Measurements from ENCODE around the gene POLD1. TPM values are rescaled to one million over a fixed set of nuclear protein-coding genes. Genes with fewer than 3 reads are reported as not detected.

Gene POLD1
- total RNA-seq, 2 donors from 2014 or later = 106 to 127 TPM

GRCh38 chr19:50362656-50363424 lies 21.3 kb upstream of the POLD1 start:
- Mint-ChIP-seq H3K4me1 (peaks cover 16% of the 10 kb centered on the region), H3K36me3 (ENCODE audit: low read depth) (no peaks in the 10 kb centered on the region), H3K27me3 (ENCODE audit: insufficient read depth) (peaks cover 3% of the 10 kb centered on the region), H3K9me3 (no peaks in the 10 kb centered on the region), H3K4me3 (no peak overlapping the region), H3K27ac (no peak overlapping the region)
- no peak overlapping the region for H3K27ac ChIP-seq (ENCODE audit: low read depth, low read length)
- no peaks in the 10 kb centered on the region for H3K36me3 ChIP-seq (ENCODE audit: control insufficient read depth, insufficient read depth, low read length)
- H3K4me1 ChIP-seq (ENCODE audit: control insufficient read depth, insufficient read depth, low read length) = no peaks in the 10 kb centered on the region
- DNase-seq = no peak
- TF ChIP-seq CTCF (conservative IDR thresholded peaks at IDR 0.05) = no peak
- H3K27me3 ChIP-seq (ENCODE audit: control insufficient read depth, insufficient read depth, low read length, poor library complexity, severe bottlenecking) = no peaks in the 10 kb centered on the region
- no peaks in the 10 kb centered on the region for H3K9me3 ChIP-seq (ENCODE audit: control insufficient read depth, low read length)
- 76 to 83% methylated on average over 8 to 11 of the region's 11 CpGs for WGBS, 2 experiments (ENCODE audit: insufficient coverage in 1 of 2, insufficient read length in 1 of 2)
- H3K4me3 ChIP-seq (ENCODE audit: low read length) = no peak overlapping the region
- H3K9ac ChIP-seq (ENCODE audit: extremely low read depth, low read length, poor library complexity, severe bottlenecking) = no peak overlapping the region

GRCh38 chr19:50365434-50366306 lies 18.5 kb upstream of the POLD1 start, which contains the start of gene NAPSA:
NAPSA (minus strand) TSS chr19:50365639; CDS start chr19:50365621, 18 bp downstream.
- H3K36me3 ChIP-seq (ENCODE audit: control insufficient read depth, insufficient read depth, low read length) = no peaks in the 10 kb centered on the region
- H3K4me1 Mint-ChIP-seq = peaks cover 21% of the 10 kb centered on the region
- peaks cover 5% of the 10 kb centered on the region for H3K27me3 Mint-ChIP-seq (ENCODE audit: insufficient read depth)

More at GRCh38 chr19:50365434-50366306, 18.5 kb upstream of the POLD1 start, which contains the start of gene NAPSA:
- no peak within 1 kb of the TSS for H3K27ac Mint-ChIP-seq
- no peak for DNase-seq
- no peak within 1 kb of the TSS for H3K4me3 ChIP-seq (ENCODE audit: low read length)
- no peak within 1 kb of the TSS for H3K9ac ChIP-seq (ENCODE audit: extremely low read depth, low read length, poor library complexity, severe bottlenecking)
- H3K27me3 ChIP-seq (ENCODE audit: control insufficient read depth, insufficient read depth, low read length, poor library complexity, severe bottlenecking) = no peaks in the 10 kb centered on the region
- no peak for TF ChIP-seq CTCF (conservative IDR thresholded peaks at IDR 0.05)
- 82% methylated on average over 3 to 11 of the region's 11 CpGs for WGBS, 2 experiments (ENCODE audit: insufficient coverage in 1 of 2, insufficient read length in 1 of 2)
- H3K4me3 Mint-ChIP-seq = no peak within 1 kb of the TSS
- H3K27ac ChIP-seq (ENCODE audit: low read depth, low read length) = no peak within 1 kb of the TSS
- no peaks in the 10 kb centered on the region for H3K36me3 Mint-ChIP-seq (ENCODE audit: low read depth)
- H3K9me3 ChIP-seq (ENCODE audit: control insufficient read depth, low read length) = no peaks in the 10 kb centered on the region
- H3K4me1 ChIP-seq (ENCODE audit: control insufficient read depth, insufficient read depth, low read length) = no peaks in the 10 kb centered on the region
- no peaks in the 10 kb centered on the region for H3K9me3 Mint-ChIP-seq
